GM12878 (cell line): ENCODE data around the gene EPB41L4A. TPM values are rescaled to one million over a fixed set of nuclear protein-coding genes. Genes with fewer than 3 reads are reported as not detected.

Experiments used
- ATAC-seq: fragments of 200-7000 bp; cut with Tn5 transposase; 3 replicates; pipeline ENCODE4 v1.9.1; 2020; ENCODE audit warnings: mild to moderate bottlenecking, moderate library complexity
- BruUV-seq: library from RNA; stranded (reverse); fragments of 400-500 nt; replicated peaks from 2 replicates; lab custom pipeline; 2021; lab: Mats Ljungman, UMichigan
- CTCF ChIA-PET: fragments of 300-600 bp; sonication (Branson Sonifier 250); formaldehyde crosslinking; extraction: SDS; loops from one replicate; lab custom pipeline; 2021; ENCODE audit warnings: inconsistent platforms; lab: Yijun Ruan, JAX
- POLR2A ChIA-PET: fragments of 350-600 bp; formaldehyde crosslinking; extraction: SDS; loops from one replicate; lab custom pipeline; 2021; ENCODE audit warnings: inconsistent platforms; lab: Charles Lee
- RAD21 ChIA-PET: fragments of 300-600 bp; sonication (Branson Sonifier 250); formaldehyde crosslinking; loops from one replicate; lab custom pipeline; 2023; ENCODE audit warnings: antibody characterized with exemption; ENCODE audit not compliant: unreplicated experiment; lab: Charles Lee
- SMC1A ChIA-PET: fragments of 300-600 bp; sonication (Branson Sonifier 250); formaldehyde crosslinking; loops from one replicate; lab custom pipeline; 2023; ENCODE audit not compliant: unreplicated experiment, uncharacterized antibody; lab: Charles Lee
- DNase-seq: peaks from one replicate; pipeline ENCODE4 v3.0.0-alpha.2; 2011; ENCODE audit warnings: low read depth, low spot score
- FAIRE-seq: peaks from 3 replicates; lab custom pipeline; 2011; peaks lifted over from hg19 to GRCh38; lab: Jason Lieb, UNC
- H2AFZ ChIP-seq: 2 replicates; pipeline ENCODE4 v1.6.0; 2011; ENCODE audit warnings: low read depth, low read length, control low read depth; ENCODE audit not compliant: control insufficient read depth
- H3K27ac ChIP-seq: 2 replicates; pipeline ENCODE4 v1.5.1; 2011; ENCODE audit warnings: control low read depth; ENCODE audit not compliant: control insufficient read depth, insufficient read depth
- H3K27me3 ChIP-seq, 2 experiments: replicated peaks in 1 of 2; 2 replicates each; pipeline versions ENCODE4 v1.6.0 to v1.6.1; 2011; ENCODE audit warnings: low read length in 1 of 2; ENCODE audit not compliant: control insufficient read depth in 2 of 2, insufficient read depth in 2 of 2
- H3K36me3 ChIP-seq, 2 experiments: 2 replicates each; pipeline ENCODE4 v1.5.1; 2011; ENCODE audit warnings: low read length in 1 of 2; ENCODE audit not compliant: control insufficient read depth in 2 of 2, insufficient read depth in 2 of 2
- H3K4me1 ChIP-seq: 2 replicates; pipeline ENCODE4 v1.6.1; 2011; ENCODE audit warnings: mild to moderate bottlenecking, low read length, moderate library complexity, mixed read lengths; ENCODE audit not compliant: control insufficient read depth, insufficient read depth
- H3K4me2 ChIP-seq: 2 replicates; pipeline ENCODE4 v1.6.0; 2011; ENCODE audit warnings: control low read depth; ENCODE audit not compliant: control insufficient read depth, insufficient read depth
- H3K4me3 ChIP-seq: fragments of 200-600 bp; sonication (generic); 2 replicates; pipeline ENCODE4 v1.5.1; 2016
- H3K79me2 ChIP-seq: 2 replicates; pipeline ENCODE4 v1.6.0; 2011; ENCODE audit warnings: low read length; ENCODE audit not compliant: control insufficient read depth, insufficient read depth
- H3K9ac ChIP-seq: 2 replicates; pipeline ENCODE4 v1.8.0; 2011; ENCODE audit warnings: low read length, control low read depth, mixed read lengths; ENCODE audit not compliant: control insufficient read depth, insufficient read depth
- H3K9me3 ChIP-seq: replicated peaks from 3 replicates; pipeline ENCODE4 v1.5.1; 2011; ENCODE audit warnings: mild to moderate bottlenecking, low read length; ENCODE audit not compliant: control insufficient read depth, insufficient read depth
- H4K20me1 ChIP-seq: 2 replicates; pipeline ENCODE4 v1.6.0; 2011; ENCODE audit not compliant: control insufficient read depth, insufficient read depth
- ASH2L ChIP-seq: fragments of 300-600, 200-600 bp; sonication (generic); IDR thresholded peaks from 2 replicates; pipeline ENCODE4 v1.6.1; 2017; ENCODE audit warnings: low read depth, mild to moderate bottlenecking, borderline replicate concordance
- BACH1 ChIP-seq: fragments of 450-650 bp; IDR thresholded peaks from 2 replicates; pipeline ENCODE4 v1.6.1; 2017; ENCODE audit warnings: mild to moderate bottlenecking, borderline replicate concordance
- BCL3 ChIP-seq: IDR thresholded peaks from 2 replicates; pipeline ENCODE4 v1.6.1; 2011; ENCODE audit warnings: borderline replicate concordance, low read depth, mild to moderate bottlenecking, moderate library complexity, low read length; ENCODE audit not compliant: insufficient read depth, poor library complexity, severe bottlenecking
- EGR1 ChIP-seq, 2 experiments: IDR thresholded peaks; 1 replicate in 1 of 2; 2 replicates in 1 of 2; pipeline ENCODE4 v1.6.1; 2011 to 2012; ENCODE audit warnings: low read depth in 2 of 2, low read length in 2 of 2, borderline replicate concordance in 1 of 2, mild to moderate bottlenecking in 1 of 2, moderate library complexity in 1 of 2
- EZH2 ChIP-seq: IDR thresholded peaks from 2 replicates; pipeline ENCODE4 v1.6.1; 2012; ENCODE audit warnings: low read depth, mild to moderate bottlenecking, control low read depth, inconsistent platforms, low read length, borderline replicate concordance; ENCODE audit not compliant: control insufficient read depth
- FOXK2 ChIP-seq: fragments of 450-650 bp; IDR thresholded peaks from 2 replicates; pipeline ENCODE4 v1.6.1; 2017; ENCODE audit warnings: mild to moderate bottlenecking, moderate library complexity
- GATAD2B ChIP-seq: fragments of 450-650 bp; conservative IDR thresholded peaks from 2 replicates; pipeline ENCODE4 v1.6.1; 2017; ENCODE audit warnings: low read depth, mild to moderate bottlenecking, moderate library complexity
- SMAD1 ChIP-seq: fragments of 450-650 bp; IDR thresholded peaks from 2 replicates; pipeline ENCODE4 v1.6.1; 2018; ENCODE audit warnings: mild to moderate bottlenecking, low read depth; ENCODE audit not compliant: partially characterized antibody
- SPI1 ChIP-seq: IDR thresholded peaks from 2 replicates; pipeline ENCODE4 v1.6.1; 2011; ENCODE audit warnings: low read depth, mild to moderate bottlenecking, low read length, moderate library complexity, borderline replicate concordance; ENCODE audit not compliant: insufficient read depth
- SREBF2 ChIP-seq: IDR thresholded peaks from 2 replicates; pipeline ENCODE4 v1.6.1; 2012; ENCODE audit warnings: mild to moderate bottlenecking, low read length
- SUPT20H ChIP-seq: IDR thresholded peaks from 2 replicates; pipeline ENCODE4 v1.6.1; 2011; ENCODE audit warnings: low read depth, mild to moderate bottlenecking, low read length, moderate library complexity, borderline replicate concordance; ENCODE audit not compliant: control insufficient read depth
- ZNF217 ChIP-seq: fragments of 450-650 bp; IDR thresholded peaks from 2 replicates; pipeline ENCODE4 v1.6.1; 2017; ENCODE audit warnings: antibody characterized with exemption, mild to moderate bottlenecking
- WGBS: methylation state at CpG from one replicate; pipeline ENCODE4 v1.1.6; 2016; ENCODE audit warnings: low lambda C conversion rate; ENCODE audit not compliant: insufficient replicate concordance, insufficient coverage; ENCODE audit errors: missing lambda C conversion rate; 5-methylcytosine and 5-hydroxymethylcytosine counted together
- in situ Hi-C: fragments of 300-500 bp; cut with MboI; formaldehyde crosslinking; loops from 9 replicates; pipeline ENCODE4 v1.14.3; 2018; ENCODE audit warnings: mixed read lengths
- intact Hi-C: fragments of 100-400 bp; cut with micrococcal nuclease; formaldehyde crosslinking; loops from one replicate; pipeline ENCODE4 v1.14.2; 2022; ENCODE audit not compliant: unreplicated experiment
- polyA plus RNA-seq, 11 experiments: library from polyadenylated mRNA; depleted of rRNA in 4 of 11; unstranded in 6 of 11; stranded (reverse) in 5 of 11; fragments of >200 nt; fragmentation: Nextera tagmentation in 4 of 11; fragmentation: Illumina TruSeq in 1 of 11; extraction: Ambion mirVana in 4 of 11; extraction: Trizol in 1 of 11; gene quantifications; 1 replicate in 1 of 11; 2 replicates in 10 of 11; pipeline versions ENCODE4 v1.2.1 to v1.2.3, GENCODE V29; 2011 to 2016; ENCODE audit warnings: inconsistent platforms in 2 of 11, missing spikeins in 2 of 11, low read depth in 1 of 11
- total RNA-seq, 4 experiments: library from RNA; depleted of rRNA in 3 of 4; stranded (reverse); fragments of >200 nt in 3 of 4; fragmentation: Illumina TruSeq in 1 of 4; extraction: Trizol in 1 of 4; gene quantifications; 2 replicates each; pipeline versions ENCODE4 v1.2.1 to v1.2.3, GENCODE V29; 2013 to 2021
- TF ChIP-seq, protein P1 (sequence below): IDR thresholded peaks from 2 replicates; pipeline ENCODE4 v1.6.1; 2011; ENCODE audit warnings: low read depth, mild to moderate bottlenecking, low read length, moderate library complexity, borderline replicate concordance; ENCODE audit errors: extremely low read depth
- TF ChIP-seq, protein P2 (sequence below): fragments of 450-650 bp; IDR thresholded peaks from 2 replicates; pipeline ENCODE4 v1.6.1; 2017; ENCODE audit warnings: low read depth, mild to moderate bottlenecking, moderate library complexity

EPB41L4A gene
- total and polyA plus RNA-seq, 10 of the 15 experiments (the other 5 are each of a cell fraction or from before 2014, with no cell fraction given) = 0.10 to 0.67 (median 0.30) TPM

DNA sequence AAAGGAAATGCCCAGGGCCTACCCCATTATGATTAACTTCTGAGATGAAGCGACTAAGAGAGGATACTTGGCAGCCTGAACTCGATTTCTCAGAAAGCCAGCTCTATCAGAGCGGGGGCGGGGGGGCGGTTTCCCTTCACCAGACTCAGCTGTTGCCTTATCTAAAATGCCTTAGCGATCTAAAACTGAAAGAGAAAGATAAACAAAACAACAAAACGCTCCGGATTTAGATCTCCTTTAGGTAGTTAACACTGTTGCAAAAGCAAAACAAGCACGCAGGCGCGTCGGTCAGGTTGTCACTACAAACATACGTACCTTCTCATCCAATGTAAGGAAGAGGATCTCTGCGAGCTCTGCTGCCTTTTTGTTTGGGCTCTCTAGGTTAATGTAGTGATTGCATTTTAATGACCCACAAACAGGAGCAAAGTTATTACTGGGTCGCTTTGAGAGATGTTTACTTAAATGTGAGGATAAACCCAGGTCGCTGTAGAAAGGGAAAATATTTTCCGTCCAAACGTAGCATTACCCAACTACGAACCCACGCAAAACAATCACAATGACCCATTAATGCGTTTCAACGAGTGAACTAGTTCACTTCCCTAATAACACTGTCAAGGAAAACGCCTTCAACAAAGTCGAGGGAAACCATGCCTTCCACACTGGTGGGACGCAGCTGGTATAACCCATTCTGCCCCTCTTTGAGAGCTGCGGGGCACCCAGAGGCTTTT, 982 bp downstream of the EPB41L4A start:
- no peaks in the 10 kb centered on the region for H3K9me3 ChIP-seq
- FAIRE-seq = peak; percentile 84
- no peaks in the 10 kb centered on the region for H3K36me3 ChIP-seq
- ChIA-PET CTCF (interaction anchor here (0.9 to 6.8 kb wide), 5 partner anchors 111 to 248 kb away, joined by 3 to 78 read pairs (median 3); no protein-coding TSS in a partner anchor), RAD21 (no interaction called here), SMC1A (interaction anchor here (0.6 to 1.5 kb wide), 2 partner anchors 55 to 180 kb away, joined by 3 to 4 read pairs; no protein-coding TSS in a partner anchor), POLR2A (no interaction called here)
- TF ChIP-seq ASH2L (no peak), SUPT20H (no peak), FOXK2 (no peak), EZH2 (0 out of 2 replicates have a peak, but pooled peaks have one; percentile 70), EGR1 (IDR thresholded peaks at IDR 0.05; ENCODE audit: borderline replicate concordance in 1 of 2, low read depth in 2 of 2, low read length in 2 of 2) (peak in 1 of 2 experiments; percentile 75; a peak in 2 of 3 replicates), GATAD2B (no peak), BACH1 (no peak), BCL3 (no peak), SMAD1 (no peak), SREBF2 (no peak), ZNF217 (no peak), SPI1 (0 out of 2 replicates have a peak, but pooled peaks have one; percentile 1)
- TF ChIP-seq, protein P1, sequence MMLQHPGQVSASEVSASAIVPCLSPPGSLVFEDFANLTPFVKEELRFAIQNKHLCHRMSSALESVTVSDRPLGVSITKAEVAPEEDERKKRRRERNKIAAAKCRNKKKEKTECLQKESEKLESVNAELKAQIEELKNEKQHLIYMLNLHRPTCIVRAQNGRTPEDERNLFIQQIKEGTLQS = no peak
- TF ChIP-seq, protein P2, sequence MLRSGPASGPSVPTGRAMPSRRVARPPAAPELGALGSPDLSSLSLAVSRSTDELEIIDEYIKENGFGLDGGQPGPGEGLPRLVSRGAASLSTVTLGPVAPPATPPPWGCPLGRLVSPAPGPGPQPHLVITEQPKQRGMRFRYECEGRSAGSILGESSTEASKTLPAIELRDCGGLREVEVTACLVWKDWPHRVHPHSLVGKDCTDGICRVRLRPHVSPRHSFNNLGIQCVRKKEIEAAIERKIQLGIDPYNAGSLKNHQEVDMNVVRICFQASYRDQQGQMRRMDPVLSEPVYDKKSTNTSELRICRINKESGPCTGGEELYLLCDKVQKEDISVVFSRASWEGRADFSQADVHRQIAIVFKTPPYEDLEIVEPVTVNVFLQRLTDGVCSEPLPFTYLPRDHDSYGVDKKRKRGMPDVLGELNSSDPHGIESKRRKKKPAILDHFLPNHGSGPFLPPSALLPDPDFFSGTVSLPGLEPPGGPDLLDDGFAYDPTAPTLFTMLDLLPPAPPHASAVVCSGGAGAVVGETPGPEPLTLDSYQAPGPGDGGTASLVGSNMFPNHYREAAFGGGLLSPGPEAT = no peak
- in situ Hi-C loops = no loop called here
- intact Hi-C loops = no loop called here
- H3K27ac ChIP-seq = no peak overlapping the region
- H3K4me1 ChIP-seq = no peaks in the 10 kb centered on the region
- H4K20me1 ChIP-seq = no peaks in the 10 kb centered on the region
- BruUV-seq = no TSS peak
- ATAC-seq = peak; percentile 38
- peak overlapping the region; percentile 62 for H3K4me3 ChIP-seq
- H3K79me2 ChIP-seq = no peaks in the 10 kb centered on the region
- H3K27me3 ChIP-seq = peaks cover 0 to 10% of the 10 kb centered on the region in 2 experiments
- whole genome bisulfite sequencing = 3% methylated on average over 26 of the region's 26 CpGs
- peak overlapping the region; percentile 60 for H3K4me2 ChIP-seq
- H3K9ac ChIP-seq = no peak overlapping the region
- peak; percentile 11 for DNase-seq
- H2AFZ ChIP-seq = peak overlapping the region; percentile 31
